ENCODE data around the gene FTO.

- TF ChIP-seq, protein P1, sequence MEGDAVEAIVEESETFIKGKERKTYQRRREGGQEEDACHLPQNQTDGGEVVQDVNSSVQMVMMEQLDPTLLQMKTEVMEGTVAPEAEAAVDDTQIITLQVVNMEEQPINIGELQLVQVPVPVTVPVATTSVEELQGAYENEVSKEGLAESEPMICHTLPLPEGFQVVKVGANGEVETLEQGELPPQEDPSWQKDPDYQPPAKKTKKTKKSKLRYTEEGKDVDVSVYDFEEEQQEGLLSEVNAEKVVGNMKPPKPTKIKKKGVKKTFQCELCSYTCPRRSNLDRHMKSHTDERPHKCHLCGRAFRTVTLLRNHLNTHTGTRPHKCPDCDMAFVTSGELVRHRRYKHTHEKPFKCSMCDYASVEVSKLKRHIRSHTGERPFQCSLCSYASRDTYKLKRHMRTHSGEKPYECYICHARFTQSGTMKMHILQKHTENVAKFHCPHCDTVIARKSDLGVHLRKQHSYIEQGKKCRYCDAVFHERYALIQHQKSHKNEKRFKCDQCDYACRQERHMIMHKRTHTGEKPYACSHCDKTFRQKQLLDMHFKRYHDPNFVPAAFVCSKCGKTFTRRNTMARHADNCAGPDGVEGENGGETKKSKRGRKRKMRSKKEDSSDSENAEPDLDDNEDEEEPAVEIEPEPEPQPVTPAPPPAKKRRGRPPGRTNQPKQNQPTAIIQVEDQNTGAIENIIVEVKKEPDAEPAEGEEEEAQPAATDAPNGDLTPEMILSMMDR (IDR thresholded peaks at IDR 0.05): peak in 1 of 7 experiments; percentile 12
- no peak for TF ChIP-seq POLR2A (IDR thresholded peaks at IDR 0.05)
Measured at GRCh38 chr16:54176376-54176901, 472.5 kb downstream of the FTO start.
